22Rv1 (cell line): Measurements from ENCODE around the gene FLNB.

Experiments
- H3K27ac ChIP-seq: fragments of 450-650 bp; 2 replicates; pipeline ENCODE4 v1.5.1; 2017
- ZFX ChIP-seq: fragments of 450-650 bp; IDR thresholded peaks from 2 replicates; pipeline ENCODE4 v1.6.1; 2017; ENCODE audit warnings: antibody characterized with exemption, borderline replicate concordance
- TF ChIP-seq, protein P1 (sequence below): fragments of 450-650 bp; IDR thresholded peaks from 2 replicates; pipeline ENCODE4 v1.5.1; 2017; ENCODE audit warnings: mild to moderate bottlenecking

The FLNB gene

GRCh38 chr3:57962448-57962834, 45.8 kb upstream of the FLNB start:
- H3K27ac ChIP-seq = no peak overlapping the region
- TF ChIP-seq ZFX = no peak
- TF ChIP-seq, protein P1, sequence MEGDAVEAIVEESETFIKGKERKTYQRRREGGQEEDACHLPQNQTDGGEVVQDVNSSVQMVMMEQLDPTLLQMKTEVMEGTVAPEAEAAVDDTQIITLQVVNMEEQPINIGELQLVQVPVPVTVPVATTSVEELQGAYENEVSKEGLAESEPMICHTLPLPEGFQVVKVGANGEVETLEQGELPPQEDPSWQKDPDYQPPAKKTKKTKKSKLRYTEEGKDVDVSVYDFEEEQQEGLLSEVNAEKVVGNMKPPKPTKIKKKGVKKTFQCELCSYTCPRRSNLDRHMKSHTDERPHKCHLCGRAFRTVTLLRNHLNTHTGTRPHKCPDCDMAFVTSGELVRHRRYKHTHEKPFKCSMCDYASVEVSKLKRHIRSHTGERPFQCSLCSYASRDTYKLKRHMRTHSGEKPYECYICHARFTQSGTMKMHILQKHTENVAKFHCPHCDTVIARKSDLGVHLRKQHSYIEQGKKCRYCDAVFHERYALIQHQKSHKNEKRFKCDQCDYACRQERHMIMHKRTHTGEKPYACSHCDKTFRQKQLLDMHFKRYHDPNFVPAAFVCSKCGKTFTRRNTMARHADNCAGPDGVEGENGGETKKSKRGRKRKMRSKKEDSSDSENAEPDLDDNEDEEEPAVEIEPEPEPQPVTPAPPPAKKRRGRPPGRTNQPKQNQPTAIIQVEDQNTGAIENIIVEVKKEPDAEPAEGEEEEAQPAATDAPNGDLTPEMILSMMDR = no peak

DNA sequence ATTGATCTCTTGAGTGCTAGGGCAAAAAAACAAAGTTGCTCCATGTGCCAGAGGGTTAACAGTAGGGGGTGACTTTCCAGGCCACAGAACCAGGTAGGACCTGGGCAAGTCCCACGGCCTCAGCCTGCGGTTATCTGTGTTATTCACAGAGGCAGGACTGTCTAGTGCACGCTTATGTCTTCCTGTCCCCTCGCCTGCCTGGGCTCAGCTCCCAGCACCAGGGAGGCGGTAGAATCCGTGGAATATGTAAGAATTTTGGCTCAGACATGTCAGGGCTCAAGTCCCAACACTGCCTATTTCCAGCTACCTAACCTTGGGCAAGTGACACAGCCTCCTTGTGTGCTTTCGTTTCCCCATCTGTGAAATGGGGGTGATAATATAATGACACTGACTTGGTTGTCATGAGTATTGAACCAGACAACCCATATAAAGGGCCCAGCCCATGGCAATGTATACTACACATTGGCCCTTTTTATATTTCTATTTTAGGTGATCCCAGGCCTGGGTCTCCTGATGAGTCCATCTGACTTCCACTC, 44.3 kb upstream of the FLNB start:
- H3K27ac ChIP-seq = no peak overlapping the region
- TF ChIP-seq, protein P1 = no peak
- TF ChIP-seq ZFX = no peak

GRCh38 chr3:57966829-57967228, 41.4 kb upstream of the FLNB start:
- TF ChIP-seq, protein P1 = no peak
- TF ChIP-seq ZFX = no peak
- H3K27ac ChIP-seq = no peak overlapping the region

GRCh38 chr3:57967590-57967989, 40.6 kb upstream of the FLNB start:
- H3K27ac ChIP-seq = no peak overlapping the region
- no peak for TF ChIP-seq ZFX

- TF ChIP-seq ZFX = no peak
- TF ChIP-seq, protein P1 = no peak
- H3K27ac ChIP-seq = no peak overlapping the region
Observed at GRCh38 chr3:57968501-57968900, 39.7 kb upstream of the FLNB start.

GRCh38 chr3:57971975-57972374, 36.2 kb upstream of the FLNB start:
- H3K27ac ChIP-seq = peak overlapping the region; percentile 76
- TF ChIP-seq, protein P1 = no peak
- no peak for TF ChIP-seq ZFX

- TF ChIP-seq ZFX = no peak
- TF ChIP-seq, protein P1 = peak; percentile 22; the same call in 1 of the 2 replicates
- H3K27ac ChIP-seq = peak overlapping the region; percentile 76
Observed at GRCh38 chr3:57972531-57973111, 35.6 kb upstream of the FLNB start.
